Mesothelial cell of epicardium (in vitro differentiated cells): ENCODE data around the gene DCTN1. TPM values are rescaled to one million over a fixed set of nuclear protein-coding genes. Genes with fewer than 3 reads are reported as not detected.

Experiments
- DNase-seq, 2 experiments: peaks; one replicate each; pipeline ENCODE4 v3.0.0; 2021; ENCODE audit warnings: low spot score in 2 of 2; ENCODE audit not compliant: unreplicated experiment in 2 of 2
- H3K27ac Mint-ChIP-seq: 2 replicates; pipeline ENCODE4 v1.8.0; 2021; ENCODE audit warnings: mixed read lengths
- H3K27me3 Mint-ChIP-seq: 2 replicates; pipeline ENCODE4 v1.8.0; 2021; ENCODE audit warnings: low read depth, mixed read lengths
- H3K36me3 Mint-ChIP-seq: 2 replicates; pipeline ENCODE4 v1.8.0; 2021; ENCODE audit warnings: mixed read lengths
- H3K4me1 Mint-ChIP-seq: 2 replicates; pipeline ENCODE4 v1.8.0; 2021; ENCODE audit warnings: mixed read lengths
- H3K4me3 Mint-ChIP-seq: 2 replicates; pipeline ENCODE4 v1.8.0; 2021; ENCODE audit warnings: mild to moderate bottlenecking, moderate library complexity, mixed read lengths
- H3K9me3 Mint-ChIP-seq: 2 replicates; pipeline ENCODE4 v1.8.0; 2021; ENCODE audit warnings: mixed read lengths
- total RNA-seq: library from RNA; stranded (reverse); gene quantifications from 3 replicates; pipeline ENCODE4 v1.2.1, GENCODE V29; 2021
- TF ChIP-seq, protein P1 (sequence below): fragments of 200-600 bp; sonication (generic); IDR thresholded peaks from one replicate; pipeline ENCODE4 v1.5.0; 2021; ENCODE audit warnings: antibody characterized with exemption; ENCODE audit not compliant: unreplicated experiment

The DCTN1 gene
- total RNA-seq, 1 donor from 2014 or later, result 136 TPM

GRCh38 chr2:74316627-74317295 is 63.4 kb downstream of the DCTN1 start:
- Mint-ChIP-seq H3K27ac (no peak overlapping the region), H3K4me1 (peaks cover 11% of the 10 kb centered on the region), H3K36me3 (peaks cover 6% of the 10 kb centered on the region), H3K9me3 (peaks cover 3% of the 10 kb centered on the region), H3K4me3 (no peak overlapping the region), H3K27me3 (no peaks in the 10 kb centered on the region)
- no peak for DNase-seq
- TF ChIP-seq, protein P1, sequence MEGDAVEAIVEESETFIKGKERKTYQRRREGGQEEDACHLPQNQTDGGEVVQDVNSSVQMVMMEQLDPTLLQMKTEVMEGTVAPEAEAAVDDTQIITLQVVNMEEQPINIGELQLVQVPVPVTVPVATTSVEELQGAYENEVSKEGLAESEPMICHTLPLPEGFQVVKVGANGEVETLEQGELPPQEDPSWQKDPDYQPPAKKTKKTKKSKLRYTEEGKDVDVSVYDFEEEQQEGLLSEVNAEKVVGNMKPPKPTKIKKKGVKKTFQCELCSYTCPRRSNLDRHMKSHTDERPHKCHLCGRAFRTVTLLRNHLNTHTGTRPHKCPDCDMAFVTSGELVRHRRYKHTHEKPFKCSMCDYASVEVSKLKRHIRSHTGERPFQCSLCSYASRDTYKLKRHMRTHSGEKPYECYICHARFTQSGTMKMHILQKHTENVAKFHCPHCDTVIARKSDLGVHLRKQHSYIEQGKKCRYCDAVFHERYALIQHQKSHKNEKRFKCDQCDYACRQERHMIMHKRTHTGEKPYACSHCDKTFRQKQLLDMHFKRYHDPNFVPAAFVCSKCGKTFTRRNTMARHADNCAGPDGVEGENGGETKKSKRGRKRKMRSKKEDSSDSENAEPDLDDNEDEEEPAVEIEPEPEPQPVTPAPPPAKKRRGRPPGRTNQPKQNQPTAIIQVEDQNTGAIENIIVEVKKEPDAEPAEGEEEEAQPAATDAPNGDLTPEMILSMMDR, result no peak

DNA sequence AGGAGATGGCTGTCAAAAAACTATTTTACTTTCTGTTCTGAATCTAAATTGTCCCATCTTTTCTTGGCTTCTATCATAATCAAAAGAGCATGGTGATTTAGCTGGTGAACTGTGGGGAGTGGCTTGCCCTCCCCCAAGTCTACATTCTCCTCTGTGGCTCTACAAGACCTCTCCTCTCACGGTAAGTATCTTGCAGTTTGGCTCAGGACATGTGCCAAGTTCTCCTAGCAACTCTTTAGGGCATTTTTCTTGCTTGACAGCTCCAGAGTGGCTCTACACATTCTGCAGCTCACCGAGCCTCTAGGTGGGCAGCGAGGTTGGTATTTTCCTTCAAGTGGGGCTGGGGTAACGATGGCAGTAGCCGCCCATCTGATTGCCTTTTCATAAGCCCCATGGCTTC is 66.0 kb downstream of the DCTN1 start:
- peaks cover 19% of the 10 kb centered on the region for H3K36me3 Mint-ChIP-seq
- peaks cover 22% of the 10 kb centered on the region for H3K9me3 Mint-ChIP-seq
- no peak overlapping the region for H3K4me3 Mint-ChIP-seq
- peaks cover 11% of the 10 kb centered on the region for H3K4me1 Mint-ChIP-seq
- DNase-seq, result no peak
- TF ChIP-seq, protein P1, result no peak
- H3K27ac Mint-ChIP-seq, result no peak overlapping the region
- H3K27me3 Mint-ChIP-seq, result peaks cover 3% of the 10 kb centered on the region

- Mint-ChIP-seq H3K9me3 (peaks cover 22% of the 10 kb centered on the region), H3K27ac (no peak overlapping the region), H3K4me3 (no peak overlapping the region), H3K4me1 (peaks cover 11% of the 10 kb centered on the region), H3K27me3 (peaks cover 3% of the 10 kb centered on the region), H3K36me3 (peaks cover 19% of the 10 kb centered on the region)
- DNase-seq, result no peak
- TF ChIP-seq, protein P1, result no peak
Observed at GRCh38 chr2:74313497-74313896, 66.6 kb downstream of the DCTN1 start.

GRCh38 chr2:74312913-74313312 is 67.2 kb downstream of the DCTN1 start:
- TF ChIP-seq, protein P1, result no peak
- peaks cover 11% of the 10 kb centered on the region for H3K4me1 Mint-ChIP-seq
- peaks cover 3% of the 10 kb centered on the region for H3K27me3 Mint-ChIP-seq

More at GRCh38 chr2:74312913-74313312, 67.2 kb downstream of the DCTN1 start:
- Mint-ChIP-seq H3K9me3 (peaks cover 22% of the 10 kb centered on the region), H3K36me3 (peaks cover 19% of the 10 kb centered on the region), H3K27ac (no peak overlapping the region), H3K4me3 (no peak overlapping the region)
- no peak for DNase-seq

Other genes starting within 250 kb of the DCTN1 start
- 15.4 to 17.0 TPM (median 17.0 TPM) in 3 replicates for gene BOLA3, start 232.4 kb downstream of the DCTN1 start, total RNA-seq
- gene MOB1A, start 201.4 kb downstream of the DCTN1 start, total RNA-seq, result 90.4 to 98.3 TPM (median 96.4 TPM) in 3 replicates
- 35.3 to 39.1 TPM (median 37.9 TPM) in 3 replicates for gene MTHFD2, start 181.7 kb downstream of the DCTN1 start, total RNA-seq
- gene SLC4A5, start 36.9 kb downstream of the DCTN1 start, total RNA-seq, result 7.5 to 9.3 TPM (median 9.2 TPM) in 3 replicates
- 4.7 to 8.8 TPM (median 6.0 TPM) in 3 replicates for gene C2orf81, start 41.3 kb upstream of the DCTN1 start, total RNA-seq
- gene WDR54, start 41.4 kb upstream of the DCTN1 start, total RNA-seq, result 20.2 to 25.0 TPM (median 23.7 TPM) in 3 replicates
- gene RTKN, start 61.6 kb upstream of the DCTN1 start, total RNA-seq, result 85.0 to 88.9 TPM (median 86.4 TPM) in 3 replicates
- 42.9 to 48.1 TPM (median 45.3 TPM) in 3 replicates for gene INO80B, start 74.8 kb upstream of the DCTN1 start, total RNA-seq
- gene WBP1, start 78.1 kb upstream of the DCTN1 start, total RNA-seq, result 111 to 113 TPM (median 111 TPM) in 3 replicates
- 61.6 to 68.7 TPM (median 62.6 TPM) in 3 replicates for gene MOGS, start 85.1 kb upstream of the DCTN1 start, total RNA-seq
- 57.6 to 69.3 TPM (median 62.5 TPM) in 3 replicates for gene MRPL53, start 92.4 kb upstream of the DCTN1 start, total RNA-seq
- 25.5 to 29.4 TPM (median 26.2 TPM) in 3 replicates for gene CCDC142, start 102.7 kb upstream of the DCTN1 start, total RNA-seq
- 26.1 to 27.3 TPM (median 26.1 TPM) in 3 replicates for gene TTC31, start 102.8 kb upstream of the DCTN1 start, total RNA-seq
- 0.86 to 1.1 TPM (median 0.89 TPM) in 3 replicates for gene LBX2, start 119.3 kb upstream of the DCTN1 start, total RNA-seq
- 17.0 to 23.0 TPM (median 20.3 TPM) in 3 replicates for gene PCGF1, start 127.4 kb upstream of the DCTN1 start, total RNA-seq
- gene TLX2, start 134.1 kb upstream of the DCTN1 start, total RNA-seq, result 0.18 TPM in 1 of 3 replicates, not detected in the others
- 0.16 to 0.42 TPM (median 0.29 TPM) in 3 replicates for gene DQX1, start 145.9 kb upstream of the DCTN1 start, total RNA-seq
- 86.2 to 89.4 TPM (median 86.8 TPM) in 3 replicates for gene AUP1, start 149.4 kb upstream of the DCTN1 start, total RNA-seq
- 25.1 to 26.1 TPM (median 25.7 TPM) in 3 replicates for gene HTRA2, start 149.6 kb upstream of the DCTN1 start, total RNA-seq
- gene LOXL3, start 173.6 kb upstream of the DCTN1 start, total RNA-seq, result 20.3 to 26.7 TPM (median 21.9 TPM) in 3 replicates
- 10.7 to 11.9 TPM (median 10.8 TPM) in 3 replicates for gene DOK1, start 174.4 kb upstream of the DCTN1 start, total RNA-seq